HG03520 (cell line): ENCODE results near the gene GFY.

Experiments used
- ATAC-seq: cut with Tn5 transposase; IDR thresholded peaks from one replicate; pipeline ENCODE4 v1.9.1; 2021; ENCODE audit warnings: mild to moderate bottlenecking, moderate library complexity; ENCODE audit not compliant: unreplicated experiment

Gene GFY

GRCh38 chr19:49407482-49408015, 17.6 kb upstream of the GFY start:
- ATAC-seq: no peak

- no peak for ATAC-seq
These were observed 16.3 kb upstream of the GFY start for GRCh38 chr19:49408816-49409440.

GRCh38 chr19:49409441-49410029, 15.7 kb upstream of the GFY start:
- ATAC-seq: no peak

- ATAC-seq: no peak
These were observed 13.4 kb upstream of the GFY start for GRCh38 chr19:49411681-49412326.

GRCh38 chr19:49413348-49413747, 11.8 kb upstream of the GFY start:
- no peak for ATAC-seq

- ATAC-seq: no peak
These were observed 10.9 kb upstream of the GFY start for GRCh38 chr19:49414256-49414655.

GRCh38 chr19:49415102-49415809, 9.9 kb upstream of the GFY start:
- ATAC-seq: no peak

GRCh38 chr19:49415810-49416200, 9.4 kb upstream of the GFY start:
- ATAC-seq: no peak

- no peak for ATAC-seq
These were observed 8.1 kb upstream of the GFY start for GRCh38 chr19:49417088-49417487.

GRCh38 chr19:49418511-49418910, 6.7 kb upstream of the GFY start:
- no peak for ATAC-seq

- no peak for ATAC-seq
These were observed 6.0 kb upstream of the GFY start for GRCh38 chr19:49419173-49419572.

GRCh38 chr19:49420227-49420626, 5.0 kb upstream of the GFY start:
- ATAC-seq: no peak

GRCh38 chr19:49421039-49421877, 3.9 kb upstream of the GFY start:
- ATAC-seq: no peak

GRCh38 chr19:49421878-49422202, 3.3 kb upstream of the GFY start:
- ATAC-seq: no peak

- ATAC-seq: no peak
These were observed 2.6 kb upstream of the GFY start for GRCh38 chr19:49422407-49423070.

GRCh38 chr19:49423071-49423984, 1.9 kb upstream of the GFY start, which contains the start of gene PTH2:
TSS of gene PTH2 (minus strand) at chr19:49423441. CDS start at chr19:49423339, 102 bp downstream.
- ATAC-seq: no peak

- no peak for ATAC-seq
These were observed 1.2 kb upstream of the GFY start for GRCh38 chr19:49423985-49424303.

GRCh38 chr19:49425922-49426592, 869 bp downstream of the GFY start:
- no peak for ATAC-seq

- ATAC-seq: no peak
These were observed 2.2 kb downstream of the GFY start for GRCh38 chr19:49427339-49427738.
